HepG2 (cell line): ENCODE results near the gene MAIP1. TPM values are rescaled to one million over a fixed set of nuclear protein-coding genes. Genes with fewer than 3 reads are reported as not detected.

ENCODE experiments used
- ARNT2 ChIP-seq: sonication (generic); formaldehyde crosslinking; IDR thresholded peaks from 2 replicates; pipeline ENCODE4 v1.8.0; 2022; ENCODE audit warnings: mild to moderate bottlenecking, low read depth, missing genetic modification reagents, moderate library complexity
- ATF1 ChIP-seq: IDR thresholded peaks from 2 replicates; pipeline ENCODE4 v1.6.1; 2016; ENCODE audit warnings: mild to moderate bottlenecking, control low read depth
- BRF2 ChIP-seq: sonication (generic); formaldehyde crosslinking; IDR thresholded peaks from 2 replicates; pipeline ENCODE4 v1.8.1; 2022; ENCODE audit warnings: mild to moderate bottlenecking, missing genetic modification reagents
- CEBPZ ChIP-seq: IDR thresholded peaks from 2 replicates; pipeline ENCODE4 v1.6.1; 2012; ENCODE audit warnings: low read length, improper control_type of control experiment
- E2F1 ChIP-seq: sonication (generic); formaldehyde crosslinking; IDR thresholded peaks from 2 replicates; pipeline ENCODE4 v1.5.0; 2020; ENCODE audit warnings: missing genetic modification reagents
- KMT2B ChIP-seq: IDR thresholded peaks from 2 replicates; pipeline ENCODE4 v1.6.1; 2016; ENCODE audit warnings: missing genetic modification reagents, missing compliant biosample characterization
- PAWR ChIP-seq: sonication (generic); formaldehyde crosslinking; IDR thresholded peaks from 2 replicates; pipeline ENCODE4 v1.4.0; 2020; ENCODE audit warnings: missing genetic modification reagents, mild to moderate bottlenecking, borderline replicate concordance
- PCBP1 ChIP-seq: fragments of 200-400 bp; formaldehyde crosslinking; IDR thresholded peaks from 2 replicates; pipeline ENCODE4 v1.6.1; 2017; ENCODE audit warnings: mild to moderate bottlenecking, low read depth, low read length, borderline replicate concordance
- SKIL ChIP-seq: sonication (generic); formaldehyde crosslinking; IDR thresholded peaks from 2 replicates; pipeline ENCODE4 v1.8.0; 2022; ENCODE audit warnings: missing genetic modification reagents, mild to moderate bottlenecking, moderate library complexity, borderline replicate concordance
- TBX2 ChIP-seq: sonication (generic); formaldehyde crosslinking; IDR thresholded peaks from 2 replicates; pipeline ENCODE4 v1.5.0; 2020; ENCODE audit warnings: missing genetic modification reagents, mild to moderate bottlenecking, borderline replicate concordance
- TEF ChIP-seq: sonication (generic); formaldehyde crosslinking; IDR thresholded peaks from 2 replicates; pipeline ENCODE4 v1.5.0; 2020; ENCODE audit warnings: missing genetic modification reagents
- TOPORS ChIP-seq: sonication (generic); formaldehyde crosslinking; IDR thresholded peaks from 2 replicates; pipeline ENCODE4 v1.8.0; 2023; ENCODE audit warnings: mild to moderate bottlenecking, missing genetic modification reagents
- XBP1 ChIP-seq: sonication (generic); formaldehyde crosslinking; IDR thresholded peaks from 2 replicates; pipeline ENCODE4 v1.5.0; 2020; ENCODE audit warnings: missing genetic modification reagents
- ZBTB4 ChIP-seq: sonication (generic); formaldehyde crosslinking; IDR thresholded peaks from 2 replicates; pipeline ENCODE4 v1.4.0; 2020; ENCODE audit warnings: missing genetic modification reagents, mild to moderate bottlenecking, borderline replicate concordance
- ZKSCAN1 ChIP-seq: fragments of 150-350 bp; IDR thresholded peaks from 2 replicates; pipeline ENCODE4 v1.6.1; 2014; ENCODE audit warnings: low read length
- ZNF225 ChIP-seq: sonication (generic); formaldehyde crosslinking; IDR thresholded peaks from 2 replicates; pipeline ENCODE4 v1.4.0; 2020; ENCODE audit warnings: mild to moderate bottlenecking, missing genetic modification reagents
- polyA plus RNA-seq, 8 experiments: library from polyadenylated mRNA; depleted of rRNA in 3 of 8; stranded (reverse) in 7 of 8; unstranded in 1 of 8; fragments of >200 nt; fragmentation: Illumina TruSeq in 4 of 8; extraction: Trizol in 4 of 8; gene quantifications; 2 replicates each; pipeline versions ENCODE4 v1.2.1 to v1.2.3, GENCODE V29; 2011 to 2016; ENCODE audit warnings: low read depth in 4 of 8, missing spikeins in 1 of 8, mixed read lengths in 1 of 8; ENCODE audit not compliant: insufficient read depth in 1 of 8
- total RNA-seq, 5 experiments: library from RNA; depleted of rRNA; stranded (reverse); fragments of >200 nt; fragmentation: Illumina TruSeq; extraction: Trizol; gene quantifications; 2 replicates each; pipeline ENCODE4 v1.2.3, GENCODE V29; 2016; ENCODE audit warnings: low read depth in 1 of 5

Gene MAIP1
- total and polyA plus RNA-seq, 2 of the 13 experiments (the other 11 are each of a cell fraction or from before 2014, with no cell fraction given), result 22.3 to 72.9 TPM

- TF ChIP-seq ZNF225 (CRISPR knock-in tag) (peak; percentile 96), ZBTB4 (CRISPR knock-in tag) (peak; percentile 97), KMT2B (CRISPR knock-in tag) (peak; percentile 97; the same call in 1 of the 2 replicates), PAWR (CRISPR knock-in tag) (peak; percentile 22; the same call in 1 of the 2 replicates), E2F1 (peak; percentile 66), BRF2 (CRISPR knock-in tag) (peak; percentile 85; the same call in 1 of the 2 replicates), XBP1 (CRISPR knock-in tag) (peak; percentile 19; the same call in 1 of the 2 replicates), SKIL (peak; percentile 32; the same call in 1 of the 2 replicates), PCBP1 (peak; percentile 95), TOPORS (CRISPR knock-in tag) (peak; percentile 98), CEBPZ (no peak), TEF (no peak; the same call in none of the 2 replicates), TBX2 (CRISPR knock-in tag) (peak; percentile 96), ZKSCAN1 (peak; percentile 11; the same call in 1 of the 2 replicates), ATF1 (CRISPR knock-in tag) (peak; percentile 65), ARNT2 (CRISPR knock-in tag) (peak; percentile 81)
Measured at GRCh38 chr2:199955339-199956061, at the start of gene MAIP1, which contains the start of gene TYW5 (continued).
